H9 (cell line): ENCODE results near the gene DMD. TPM values are rescaled to one million over a fixed set of nuclear protein-coding genes. Genes with fewer than 3 reads are reported as not detected.

Experiments
- DNase-seq: peaks from one replicate; pipeline ENCODE4 v3.0.0-alpha.2; 2017
- H2AFZ ChIP-seq: one replicate; pipeline ENCODE4 v1.6.1; 2013; ENCODE audit warnings: mild to moderate bottlenecking, low read length, control low read depth, moderate library complexity
- H2AK5ac ChIP-seq: 2 replicates; pipeline ENCODE4 v1.6.1; 2013; ENCODE audit warnings: low read length, control low read depth, mixed read lengths; ENCODE audit not compliant: insufficient read length
- H2BK120ac ChIP-seq: one replicate; pipeline ENCODE4 v1.6.1; 2013; ENCODE audit warnings: low read depth, mild to moderate bottlenecking, low read length, control low read depth, inconsistent platforms; ENCODE audit not compliant: poor library complexity, severe bottlenecking
- H2BK12ac ChIP-seq: 2 replicates; pipeline ENCODE4 v1.6.1; 2013; ENCODE audit warnings: low read length, control low read depth, mixed read lengths, low read depth; ENCODE audit not compliant: insufficient read length
- H2BK15ac ChIP-seq: 2 replicates; pipeline ENCODE4 v1.6.1; 2013; ENCODE audit warnings: low read depth, low read length, control low read depth
- H2BK20ac ChIP-seq: one replicate; pipeline ENCODE4 v1.6.1; 2013; ENCODE audit warnings: low read depth, mild to moderate bottlenecking, low read length, control low read depth, inconsistent platforms; ENCODE audit not compliant: poor library complexity, severe bottlenecking
- H2BK5ac ChIP-seq: 2 replicates; pipeline ENCODE4 v1.6.1; 2013; ENCODE audit warnings: low read length, control low read depth, mixed read lengths; ENCODE audit not compliant: insufficient read length
- H3K14ac ChIP-seq: 2 replicates; pipeline ENCODE4 v1.6.1; 2013; ENCODE audit warnings: low read length, control low read depth; ENCODE audit not compliant: insufficient read depth
- H3K18ac ChIP-seq: 2 replicates; pipeline ENCODE4 v1.6.1; 2013; ENCODE audit warnings: low read depth, mild to moderate bottlenecking, mixed read lengths, low read length, control low read depth; ENCODE audit not compliant: insufficient read length
- H3K23ac ChIP-seq: 2 replicates; pipeline ENCODE4 v1.6.1; 2013; ENCODE audit warnings: low read length, control low read depth, mixed read lengths, low read depth; ENCODE audit not compliant: insufficient read length
- H3K23me2 ChIP-seq: 2 replicates; pipeline ENCODE4 v1.6.1; 2013; ENCODE audit warnings: low read depth, mild to moderate bottlenecking, mixed read lengths, low read length, control low read depth; ENCODE audit not compliant: insufficient read length, poor library complexity, severe bottlenecking
- H3K27ac ChIP-seq: 2 replicates; pipeline ENCODE4 v1.5.1; 2013; ENCODE audit warnings: low read length, control low read depth, mixed read lengths, low read depth; ENCODE audit not compliant: insufficient read length
- H3K27me3 ChIP-seq: 2 replicates; pipeline ENCODE4 v1.6.1; 2013; ENCODE audit warnings: low read length, control low read depth, inconsistent platforms; ENCODE audit not compliant: insufficient read depth
- H3K4ac ChIP-seq: 2 replicates; pipeline ENCODE4 v1.6.1; 2013; ENCODE audit warnings: low read depth, mild to moderate bottlenecking, control low read depth, inconsistent platforms, low read length, moderate library complexity
- H3K4me1 ChIP-seq: 2 replicates; pipeline ENCODE4 v1.6.1; 2013; ENCODE audit warnings: low read length, control low read depth, inconsistent platforms; ENCODE audit not compliant: insufficient read depth
- H3K4me2 ChIP-seq: 2 replicates; pipeline ENCODE4 v1.6.1; 2013; ENCODE audit warnings: low read length, control low read depth, mixed read lengths; ENCODE audit not compliant: insufficient read length, insufficient read depth
- H3K56ac ChIP-seq: 2 replicates; pipeline ENCODE4 v1.6.1; 2013; ENCODE audit warnings: low read depth, mild to moderate bottlenecking, mixed read lengths, low read length, control low read depth; ENCODE audit not compliant: insufficient read length
- H3K79me1 ChIP-seq: 2 replicates; pipeline ENCODE4 v1.6.1; 2013; ENCODE audit warnings: low read depth, mild to moderate bottlenecking, moderate library complexity, low read length, control low read depth, inconsistent platforms; ENCODE audit not compliant: insufficient read depth, poor library complexity, severe bottlenecking
- H3K79me2 ChIP-seq: 2 replicates; pipeline ENCODE4 v1.6.1; 2013; ENCODE audit warnings: low read length, control low read depth, inconsistent platforms; ENCODE audit not compliant: insufficient read depth
- H3K9ac ChIP-seq: 2 replicates; pipeline ENCODE4 v1.6.1; 2013; ENCODE audit warnings: low read length, control low read depth, mixed read lengths; ENCODE audit not compliant: insufficient read length; ENCODE audit errors: extremely low read depth
- H3K9me3 ChIP-seq: one replicate; pipeline ENCODE4 v1.6.1; 2013; ENCODE audit warnings: low read depth, low read length, inconsistent platforms; ENCODE audit not compliant: control insufficient read depth
- H3T11ph ChIP-seq: one replicate; pipeline ENCODE4 v1.6.1; 2013; ENCODE audit warnings: mild to moderate bottlenecking, low read length, control low read depth, inconsistent platforms
- H4K20me1 ChIP-seq: one replicate; pipeline ENCODE4 v1.6.1; 2013; ENCODE audit not compliant: control insufficient read depth, insufficient read length, insufficient read depth
- H4K5ac ChIP-seq: 2 replicates; pipeline ENCODE4 v1.6.1; 2013; ENCODE audit warnings: low read depth, mild to moderate bottlenecking, mixed read lengths, low read length, control low read depth; ENCODE audit not compliant: insufficient read length
- H4K8ac ChIP-seq: replicated peaks from 2 replicates; pipeline ENCODE4 v1.6.1; 2013; ENCODE audit warnings: low read length, control low read depth, mixed read lengths, low read depth; ENCODE audit not compliant: insufficient read length
- H4K91ac ChIP-seq: 2 replicates; pipeline ENCODE4 v1.6.1; 2013; ENCODE audit warnings: low read depth, mild to moderate bottlenecking, moderate library complexity, mixed read lengths, low read length, control low read depth; ENCODE audit not compliant: insufficient read length
- H3K27ac Mint-ChIP-seq, 3 experiments: 2 replicates in 2 of 3; 3 replicates in 1 of 3; pipeline ENCODE4 v1.8.0; 2020 to 2021; ENCODE audit warnings: mixed read lengths in 3 of 3, mild to moderate bottlenecking in 1 of 3, moderate library complexity in 1 of 3
- H3K27me3 Mint-ChIP-seq: 2 replicates; pipeline ENCODE4 v1.8.0; 2021; ENCODE audit warnings: low read depth, mild to moderate bottlenecking, moderate library complexity, mixed read lengths
- H3K36me3 Mint-ChIP-seq, 3 experiments: 2 replicates in 2 of 3; 3 replicates in 1 of 3; pipeline ENCODE4 v1.8.0; 2020 to 2021; ENCODE audit warnings: low read depth in 3 of 3, mixed read lengths in 3 of 3; ENCODE audit not compliant: insufficient read depth in 1 of 3
- H3K4me1 Mint-ChIP-seq, 2 experiments: 2 replicates each; pipeline ENCODE4 v1.8.0; 2020; ENCODE audit warnings: mixed read lengths in 2 of 2
- H3K4me3 Mint-ChIP-seq, 2 experiments: 2 replicates in 1 of 2; 3 replicates in 1 of 2; pipeline ENCODE4 v1.8.0; 2020 to 2021; ENCODE audit warnings: mild to moderate bottlenecking in 2 of 2, mixed read lengths in 2 of 2, moderate library complexity in 1 of 2
- H3K9me3 Mint-ChIP-seq, 2 experiments: 2 replicates in 1 of 2; 3 replicates in 1 of 2; pipeline ENCODE4 v1.8.0; 2020; ENCODE audit warnings: mild to moderate bottlenecking in 2 of 2, mixed read lengths in 2 of 2, moderate library complexity in 1 of 2
- CTCF ChIP-seq: fragments of 200-600 bp; sonication (generic); conservative IDR thresholded peaks from 3 replicates; pipeline ENCODE4 v1.8.0; 2021; ENCODE audit warnings: antibody characterized with exemption, mild to moderate bottlenecking
- WGBS: extraction: QIAGEN DNeasy Blood & Tissue Kit; methylation state at CpG from one replicate; pipeline ENCODE4 v1.1.7; 2013; ENCODE audit warnings: missing lambda C conversion rate, low lambda C conversion rate, mixed read lengths; ENCODE audit not compliant: insufficient read length; ENCODE audit errors: extremely low coverage; 5-methylcytosine and 5-hydroxymethylcytosine counted together
- total RNA-seq: library from RNA; stranded (reverse); gene quantifications from 2 replicates; pipeline ENCODE4 v1.2.1, GENCODE V29; 2021

Gene DMD
- total RNA-seq, 1 experiment from 2014 or later, result 3.8 TPM

- Histone ChIP-seq H3K23ac (no peak overlapping the region), H4K91ac (no peak overlapping the region), H2BK120ac (no peak overlapping the region), H2AK5ac (no peak overlapping the region), H3K23me2 (no peaks in the 10 kb centered on the region), H3T11ph (no peak overlapping the region), H3K27me3 (no peaks in the 10 kb centered on the region), H2BK15ac (no peak overlapping the region), H3K79me2 (no peaks in the 10 kb centered on the region), H2BK20ac (no peak overlapping the region), H4K20me1 (no peaks in the 10 kb centered on the region), H2BK5ac (no peak overlapping the region), H3K9ac (no peak overlapping the region), H3K79me1 (no peaks in the 10 kb centered on the region), H3K4me1 (no peaks in the 10 kb centered on the region), H3K4ac (no peak overlapping the region), H3K18ac (no peak overlapping the region), H3K9me3 (peaks cover 5% of the 10 kb centered on the region), H2BK12ac (no peak overlapping the region), H3K56ac (no peak overlapping the region), H2AFZ (no peak overlapping the region), H3K4me2 (no peak overlapping the region), H3K14ac (no peak overlapping the region), H3K27ac (no peak overlapping the region), H4K8ac (no peak overlapping the region), H4K5ac (no peak overlapping the region)
- no peak for TF ChIP-seq CTCF
- DNase-seq, result no peak
- Mint-ChIP-seq H3K27ac (no peak overlapping the region), H3K4me1 (no peaks in the 10 kb centered on the region), H3K27me3 (no peaks in the 10 kb centered on the region), H3K4me3 (no peak overlapping the region), H3K9me3 (peaks cover 48 to 59% of the 10 kb centered on the region in 2 experiments), H3K36me3 (no peaks in the 10 kb centered on the region)
- no CpG with 5 or more reads among the region's 5 CpGs for WGBS
Observed at GRCh38 chrX:31483336-31483735, 1728.0 kb downstream of the DMD start.
